Activated CD4-positive, alpha-beta T cell treated with anti-CD3 and anti-CD28 coated beads, Interleukin-2, amount 50 U/mL, for 1 hour (primary cell): ENCODE measurements around the gene MAP3K21.

Experiments used
- DNase-seq: peaks from one replicate; pipeline ENCODE4 v3.0.0-alpha.2; 2020

The MAP3K21 gene

GRCh38 chr1:233327651-233328141 lies at the start of gene MAP3K21:
Gene MAP3K21 (plus strand): TSS chr1:233327724. CDS start chr1:233328029, 305 bp downstream.
- DNase-seq = no peak

GRCh38 chr1:233278631-233279030 lies 48.9 kb upstream of the MAP3K21 start:
- DNase-seq = no peak

GRCh38 chr1:233279971-233280370 lies 47.6 kb upstream of the MAP3K21 start:
- DNase-seq = no peak

GRCh38 chr1:233281711-233282581 lies 45.6 kb upstream of the MAP3K21 start:
- DNase-seq = peak; percentile 8

GRCh38 chr1:233282582-233282886 lies 45.0 kb upstream of the MAP3K21 start:
- no peak for DNase-seq

GRCh38 chr1:233289676-233290075 lies 37.8 kb upstream of the MAP3K21 start:
- no peak for DNase-seq

GRCh38 chr1:233290396-233291034 lies 37.0 kb upstream of the MAP3K21 start:
- DNase-seq = no peak

- no peak for DNase-seq
Measured at GRCh38 chr1:233293556-233294446, 33.7 kb upstream of the MAP3K21 start.

- peak; percentile 39 for DNase-seq
Measured at GRCh38 chr1:233294913-233295236, 32.6 kb upstream of the MAP3K21 start.

- peak; percentile 62 for DNase-seq
Measured at GRCh38 chr1:233295237-233295974, 32.1 kb upstream of the MAP3K21 start, which contains the start of gene PCNX2. Gene PCNX2 (minus strand): TSS chr1:233295725. CDS start chr1:233295478, 247 bp downstream.

GRCh38 chr1:233295975-233296322 lies 31.6 kb upstream of the MAP3K21 start:
- no peak for DNase-seq

- no peak for DNase-seq
Measured at GRCh38 chr1:233299450-233299849, 28.1 kb upstream of the MAP3K21 start.

GRCh38 chr1:233300326-233300725 lies 27.2 kb upstream of the MAP3K21 start:
- no peak for DNase-seq

- no peak for DNase-seq
Measured at GRCh38 chr1:233304489-233305102, 22.9 kb upstream of the MAP3K21 start.

- no peak for DNase-seq
Measured at GRCh38 chr1:233313434-233314155, 13.9 kb upstream of the MAP3K21 start.

GRCh38 chr1:233315718-233316301 lies 11.7 kb upstream of the MAP3K21 start:
- no peak for DNase-seq

GRCh38 chr1:233316473-233316872 lies 11.1 kb upstream of the MAP3K21 start:
- DNase-seq = no peak

- no peak for DNase-seq
Measured at GRCh38 chr1:233319272-233319671, 8.3 kb upstream of the MAP3K21 start.

GRCh38 chr1:233320023-233320422 lies 7.5 kb upstream of the MAP3K21 start:
- DNase-seq = no peak

- no peak for DNase-seq
Measured at GRCh38 chr1:233323718-233324117, 3.8 kb upstream of the MAP3K21 start.

GRCh38 chr1:233326319-233326718 lies 1.2 kb upstream of the MAP3K21 start:
- no peak for DNase-seq
